Calu3 (cell line): ENCODE data around the gene CCL4. TPM values are rescaled to one million over a fixed set of nuclear protein-coding genes. Genes with fewer than 3 reads are reported as not detected.

Experiments
- BruUV-seq: library from RNA; stranded (reverse); fragments of 400-500 nt; replicated peaks from 2 replicates; lab custom pipeline; 2021; lab: Mats Ljungman, UMichigan
- CTCF ChIA-PET: fragments of 300-600 bp; sonication (Branson Sonifier 250); formaldehyde crosslinking; loops from one replicate; lab custom pipeline; 2022; ENCODE audit warnings: antibody characterized with exemption; lab: Charles Lee
- DNase-seq: peaks from one replicate; pipeline ENCODE4 v3.0.0; 2022
- H3K27ac Mint-ChIP-seq: one replicate; pipeline ENCODE4 v1.8.0; 2022; ENCODE audit warnings: mixed read lengths; ENCODE audit not compliant: unreplicated experiment
- H3K27me3 Mint-ChIP-seq: one replicate; pipeline ENCODE4 v1.8.0; 2022; ENCODE audit warnings: mixed read lengths; ENCODE audit not compliant: unreplicated experiment
- H3K36me3 Mint-ChIP-seq: one replicate; pipeline ENCODE4 v1.8.0; 2022; ENCODE audit warnings: mild to moderate bottlenecking, moderate library complexity, mixed read lengths; ENCODE audit not compliant: insufficient read depth, unreplicated experiment
- H3K4me1 Mint-ChIP-seq: one replicate; pipeline ENCODE4 v1.8.0; 2022; ENCODE audit warnings: mild to moderate bottlenecking, low read depth, mixed read lengths; ENCODE audit not compliant: unreplicated experiment
- H3K4me3 Mint-ChIP-seq: one replicate; pipeline ENCODE4 v1.8.0; 2022; ENCODE audit warnings: mild to moderate bottlenecking, low read depth, moderate library complexity, mixed read lengths; ENCODE audit not compliant: unreplicated experiment
- H3K9me3 Mint-ChIP-seq: one replicate; pipeline ENCODE4 v1.8.0; 2022; ENCODE audit warnings: low read depth, mixed read lengths; ENCODE audit not compliant: unreplicated experiment
- CTCF ChIP-seq: fragments of 200-600 bp; IDR thresholded peaks from one replicate; pipeline ENCODE4 v1.8.0; 2022; ENCODE audit warnings: antibody characterized with exemption; ENCODE audit not compliant: unreplicated experiment
- intact Hi-C: fragments of 100-400 bp; cut with micrococcal nuclease; formaldehyde crosslinking; loops from one replicate; pipeline ENCODE4 v1.10.0; 2022; ENCODE audit not compliant: unreplicated experiment
- total RNA-seq: library from RNA; stranded (reverse); gene quantifications from 2 replicates; pipeline ENCODE4 v1.2.3, GENCODE V29; 2022

CCL4 gene
- total RNA-seq, 1 experiment from 2014 or later = not detected

GRCh38 chr17:36128411-36128978 is 24.9 kb downstream of the CCL4 start:
- DNase-seq = no peak
- intact Hi-C loops = no loop called here
- CTCF ChIA-PET = no interaction called here
- Mint-ChIP-seq H3K36me3 (no peaks in the 10 kb centered on the region), H3K4me1 (no peaks in the 10 kb centered on the region), H3K4me3 (no peak overlapping the region), H3K27me3 (peaks cover 76% of the 10 kb centered on the region), H3K27ac (no peak overlapping the region), H3K9me3 (peaks cover 3% of the 10 kb centered on the region)
- TF ChIP-seq CTCF = no peak
- BruUV-seq = no TSS peak

- CTCF ChIA-PET = no interaction called here
Observed at GRCh38 chr17:36129616-36130015, 26.0 kb downstream of the CCL4 start.

GRCh38 chr17:36130346-36130745 is 26.7 kb downstream of the CCL4 start:
- no peak for DNase-seq
- intact Hi-C loops = no loop called here
- Mint-ChIP-seq H3K4me1 (no peaks in the 10 kb centered on the region), H3K36me3 (no peaks in the 10 kb centered on the region), H3K4me3 (no peak overlapping the region), H3K9me3 (peaks cover 3% of the 10 kb centered on the region), H3K27me3 (peaks cover 88% of the 10 kb centered on the region), H3K27ac (no peak overlapping the region)
- CTCF ChIA-PET = interaction anchor here (0.5 kb wide), 1 partner anchor 19 kb away, joined by 3 read pairs; no protein-coding TSS in a partner anchor
- no peak for TF ChIP-seq CTCF
- BruUV-seq = no TSS peak

More at GRCh38 chr17:36129616-36130015, 26.0 kb downstream of the CCL4 start:
- peaks cover 3% of the 10 kb centered on the region for H3K9me3 Mint-ChIP-seq
- no peak for TF ChIP-seq CTCF
- intact Hi-C loops = no loop called here
- no peaks in the 10 kb centered on the region for H3K4me1 Mint-ChIP-seq
- H3K36me3 Mint-ChIP-seq = no peaks in the 10 kb centered on the region
- BruUV-seq = no TSS peak
- H3K27me3 Mint-ChIP-seq = peaks cover 83% of the 10 kb centered on the region
- no peak overlapping the region for H3K27ac Mint-ChIP-seq
- H3K4me3 Mint-ChIP-seq = no peak overlapping the region
- DNase-seq = no peak

GRCh38 chr17:36131421-36131820 is 27.8 kb downstream of the CCL4 start:
- intact Hi-C loops = no loop called here
- CTCF ChIA-PET = interaction anchor here (0.6 kb wide), 1 partner anchor 184 kb away, joined by 3 read pairs; no protein-coding TSS in a partner anchor
- Mint-ChIP-seq H3K36me3 (no peaks in the 10 kb centered on the region), H3K27me3 (peaks cover 94% of the 10 kb centered on the region), H3K4me1 (no peaks in the 10 kb centered on the region), H3K9me3 (no peaks in the 10 kb centered on the region), H3K27ac (no peak overlapping the region), H3K4me3 (no peak overlapping the region)
- no peak for TF ChIP-seq CTCF
- DNase-seq = no peak
- no TSS peak for BruUV-seq
